ENCODE data around the gene CDH5.

DNA sequence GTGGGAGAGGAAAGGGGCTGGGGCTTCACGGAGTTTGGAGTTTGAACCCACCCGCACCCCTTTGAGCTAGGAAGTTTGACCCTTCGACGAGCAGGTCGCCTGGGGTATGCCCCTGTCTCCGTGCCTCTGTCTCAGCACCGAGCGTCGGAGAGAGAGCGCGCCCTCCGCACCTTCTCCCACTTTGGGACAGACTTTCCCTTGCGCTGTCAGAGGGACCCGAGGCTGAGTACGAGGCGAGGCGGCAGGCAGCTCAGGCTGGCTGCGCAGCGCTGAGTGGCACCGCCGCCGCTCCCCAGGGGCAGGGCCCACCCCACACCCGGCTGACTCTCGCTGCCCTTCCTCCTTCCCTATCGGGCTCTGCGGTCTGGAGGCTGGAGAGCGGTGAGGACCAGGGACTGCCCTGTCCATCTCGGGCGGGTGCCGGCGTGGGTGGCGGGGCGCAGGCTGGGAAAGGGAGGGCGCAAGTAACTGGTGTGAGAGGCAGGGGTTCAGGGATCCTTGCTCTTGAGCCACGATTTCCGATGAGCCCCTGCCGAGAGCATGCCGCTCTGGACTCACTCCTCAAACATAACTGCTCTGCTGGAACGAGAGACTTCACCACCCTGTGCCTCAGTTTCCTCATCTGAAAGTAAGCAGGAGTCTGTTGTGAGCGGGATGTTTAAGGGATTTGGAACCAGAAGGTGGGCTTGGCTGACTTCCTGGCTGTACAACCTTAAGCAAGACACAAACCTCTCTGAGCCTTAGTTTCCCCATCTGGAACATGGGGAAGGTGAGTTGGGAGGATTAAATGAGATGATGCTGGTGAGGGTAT is 61.6 kb downstream of the CDH5 start:
- TF ChIP-seq, protein P1, sequence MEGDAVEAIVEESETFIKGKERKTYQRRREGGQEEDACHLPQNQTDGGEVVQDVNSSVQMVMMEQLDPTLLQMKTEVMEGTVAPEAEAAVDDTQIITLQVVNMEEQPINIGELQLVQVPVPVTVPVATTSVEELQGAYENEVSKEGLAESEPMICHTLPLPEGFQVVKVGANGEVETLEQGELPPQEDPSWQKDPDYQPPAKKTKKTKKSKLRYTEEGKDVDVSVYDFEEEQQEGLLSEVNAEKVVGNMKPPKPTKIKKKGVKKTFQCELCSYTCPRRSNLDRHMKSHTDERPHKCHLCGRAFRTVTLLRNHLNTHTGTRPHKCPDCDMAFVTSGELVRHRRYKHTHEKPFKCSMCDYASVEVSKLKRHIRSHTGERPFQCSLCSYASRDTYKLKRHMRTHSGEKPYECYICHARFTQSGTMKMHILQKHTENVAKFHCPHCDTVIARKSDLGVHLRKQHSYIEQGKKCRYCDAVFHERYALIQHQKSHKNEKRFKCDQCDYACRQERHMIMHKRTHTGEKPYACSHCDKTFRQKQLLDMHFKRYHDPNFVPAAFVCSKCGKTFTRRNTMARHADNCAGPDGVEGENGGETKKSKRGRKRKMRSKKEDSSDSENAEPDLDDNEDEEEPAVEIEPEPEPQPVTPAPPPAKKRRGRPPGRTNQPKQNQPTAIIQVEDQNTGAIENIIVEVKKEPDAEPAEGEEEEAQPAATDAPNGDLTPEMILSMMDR (conservative IDR thresholded peaks at IDR 0.05), result no peak
- no peak for TF ChIP-seq ZFX (IDR thresholded peaks at IDR 0.05)
